ENCODE data around the gene OR11A1.
"Not testable (repeated sequence)": the region's sequence is repeated elsewhere in the genome, so short reads cannot be mapped to it uniquely, and the experiment has no call there.

Gene OR11A1

DNA sequence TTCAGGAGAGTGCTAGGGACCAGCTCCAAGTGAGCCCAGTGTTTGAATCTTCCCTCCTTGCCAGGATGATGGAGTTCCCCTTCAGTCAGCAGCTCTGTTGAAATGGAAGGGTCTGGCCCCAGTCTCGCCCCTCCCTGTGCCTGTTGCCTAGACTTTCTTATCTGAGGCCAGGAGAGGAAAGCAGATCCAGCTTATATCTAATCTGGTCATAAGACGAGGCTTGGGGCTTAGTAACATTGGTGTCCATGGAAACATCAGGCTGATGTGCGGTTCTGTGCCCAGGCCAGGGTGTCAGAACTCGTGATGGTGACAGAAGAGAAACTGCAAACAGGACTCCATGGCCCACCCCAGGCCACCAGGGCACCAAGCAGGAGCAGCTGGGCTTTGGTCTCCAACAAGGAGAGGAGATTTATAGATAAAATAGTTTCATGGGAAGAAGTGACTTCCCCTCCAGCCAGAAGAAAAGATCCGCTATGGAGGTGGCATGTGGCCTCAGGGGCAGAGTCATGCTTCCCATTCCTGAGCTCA is 21.1 kb upstream of the OR11A1 start:
- no peak for DNase-seq

GRCh38 chr6:29474996-29475395 is 18.1 kb upstream of the OR11A1 start:
- no peak for DNase-seq

- no peak for DNase-seq
Measured at GRCh38 chr6:29466241-29466640, 9.4 kb upstream of the OR11A1 start.

DNA sequence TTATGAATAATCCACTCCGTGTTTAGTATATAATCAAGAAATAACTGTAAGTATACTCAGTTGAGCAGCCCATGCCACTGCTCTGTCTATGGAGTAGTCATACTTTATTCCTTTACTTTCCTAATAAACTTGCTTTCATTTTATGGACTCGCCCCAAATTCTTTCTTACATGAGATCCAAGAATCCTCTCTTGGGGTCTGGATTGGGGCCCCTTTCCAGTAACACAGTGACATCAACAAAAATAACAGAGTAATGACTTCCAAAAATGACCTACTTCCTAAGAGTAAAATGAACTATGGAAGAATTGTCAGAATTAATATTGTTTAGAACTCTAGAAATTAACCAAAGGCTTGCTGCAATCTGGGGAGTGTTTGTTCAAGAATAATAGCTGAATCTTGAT is 8.9 kb upstream of the OR11A1 start:
- no peak for DNase-seq

DNA sequence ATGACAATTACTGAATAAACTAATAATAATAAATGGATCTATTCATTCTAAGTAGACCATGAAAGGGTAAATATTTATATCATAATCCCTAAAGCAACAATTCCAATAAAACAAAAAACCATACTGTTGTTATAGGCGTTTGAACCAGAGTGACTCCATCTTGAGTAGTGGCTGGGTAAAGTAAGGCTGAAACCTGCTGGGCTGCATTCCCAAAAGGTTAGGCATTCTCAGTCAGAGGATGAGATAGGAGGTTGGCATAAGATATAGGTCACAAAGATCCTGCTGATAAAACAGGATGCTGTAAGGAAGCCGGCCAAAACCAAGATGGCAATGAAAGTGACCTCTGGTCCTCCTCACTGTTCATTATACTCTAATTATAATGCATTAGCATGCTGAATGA is 8.4 kb upstream of the OR11A1 start:
- DNase-seq: no peak

- no peak for DNase-seq
Measured at GRCh38 chr6:29462022-29462421, 5.2 kb upstream of the OR11A1 start.

GRCh38 chr6:29461021-29461814 is 4.3 kb upstream of the OR11A1 start:
- no peak for DNase-seq

GRCh38 chr6:29451471-29452193 is 5.2 kb downstream of the OR11A1 start:
- no peak for DNase-seq

DNA sequence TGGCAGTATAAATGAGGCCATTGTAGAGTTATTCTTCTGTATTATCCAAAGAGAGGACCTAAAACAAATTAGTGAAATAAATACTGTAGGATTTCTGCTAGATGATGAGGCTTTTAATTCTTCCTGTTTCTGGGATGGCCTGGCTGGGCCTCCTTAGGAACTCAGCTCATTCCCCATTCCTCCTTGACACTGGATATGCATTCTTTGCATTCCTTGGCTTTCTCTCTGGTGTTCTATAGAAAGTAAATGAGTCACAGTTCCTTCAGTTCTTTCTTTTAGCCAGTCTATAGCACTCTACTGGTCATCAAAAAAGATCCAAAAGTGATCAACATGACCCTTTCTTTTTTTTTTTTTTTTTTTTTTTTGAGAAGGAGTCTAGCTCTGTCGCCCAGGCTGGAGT is 9.2 kb downstream of the OR11A1 start:
- DNase-seq: no peak

DNA sequence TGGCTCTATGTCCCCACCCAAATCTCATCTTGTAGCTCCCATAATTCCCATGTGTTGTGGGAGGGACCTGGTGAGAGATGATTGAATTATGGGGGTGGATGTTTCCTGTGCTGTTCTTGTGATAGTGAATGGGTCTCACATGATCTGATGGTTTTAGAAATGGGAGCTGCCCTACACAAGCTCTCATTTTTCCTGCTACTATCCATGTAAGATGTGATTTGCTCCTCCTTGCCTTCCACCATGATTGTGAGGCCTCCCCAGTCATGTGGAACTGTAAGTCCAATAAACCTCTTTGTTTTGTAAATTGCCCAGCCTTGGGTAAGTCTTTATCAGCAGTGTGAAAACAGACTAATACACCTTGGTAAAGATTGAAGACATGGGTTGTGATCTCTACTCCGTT is 12.8 kb downstream of the OR11A1 start:
- DNase-seq: not testable (repeated sequence)

- no peak for DNase-seq
Measured at GRCh38 chr6:29442719-29443118, 14.2 kb downstream of the OR11A1 start.

- no peak for DNase-seq
Measured at GRCh38 chr6:29439006-29439405, 17.9 kb downstream of the OR11A1 start, which contains the start of gene OR10C1. OR10C1 (plus strand) TSS chr6:29439306; CDS start chr6:29440016, 710 bp downstream.

DNA sequence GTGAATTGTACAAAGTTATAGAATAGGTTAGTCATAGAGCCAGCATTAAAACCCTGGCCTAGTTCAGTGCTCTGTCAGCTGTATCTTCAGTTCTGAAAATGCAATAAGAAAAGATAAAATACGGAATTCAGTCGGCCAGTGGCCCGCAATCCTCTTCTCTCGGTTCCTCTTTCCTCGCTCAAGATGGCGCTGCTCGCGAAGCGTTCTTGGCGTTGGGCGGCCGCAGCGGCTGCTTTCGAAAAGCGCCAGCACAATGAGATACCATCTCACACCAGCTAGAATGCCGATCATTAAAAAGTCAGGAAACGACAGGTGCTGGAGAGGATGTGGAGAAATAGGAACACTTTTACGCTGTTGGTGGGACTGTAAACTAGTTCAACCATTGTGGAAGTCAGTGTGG is 20.1 kb downstream of the OR11A1 start:
- DNase-seq: not testable (repeated sequence)

- DNase-seq: no peak
Measured at GRCh38 chr6:29426654-29427053, 30.2 kb downstream of the OR11A1 start.

DNA sequence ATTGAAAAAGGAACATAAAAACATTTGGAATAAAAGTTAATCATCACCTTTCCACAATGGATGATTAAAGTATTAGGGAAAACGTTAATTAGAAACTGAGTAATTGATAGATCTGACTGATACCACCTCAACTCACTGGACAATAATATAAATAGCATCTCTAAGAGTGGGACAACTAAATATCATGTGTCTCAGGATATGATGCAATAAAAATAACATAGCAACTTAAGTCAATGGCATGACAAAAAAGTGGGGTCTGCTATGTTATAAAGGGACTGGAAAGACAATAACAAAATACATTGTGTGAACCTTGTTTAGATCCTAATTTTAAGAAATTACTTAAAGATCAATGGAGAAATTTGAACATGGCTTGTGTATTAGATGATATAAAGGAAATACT is 31.8 kb downstream of the OR11A1 start:
- DNase-seq: no peak

- no peak for DNase-seq
Measured at GRCh38 chr6:29424575-29424974, 32.3 kb downstream of the OR11A1 start.

- no peak for DNase-seq
Measured at GRCh38 chr6:29424168-29424567, 32.7 kb downstream of the OR11A1 start.

GRCh38 chr6:29419516-29419915 is 37.4 kb downstream of the OR11A1 start:
- DNase-seq: no peak

DNA sequence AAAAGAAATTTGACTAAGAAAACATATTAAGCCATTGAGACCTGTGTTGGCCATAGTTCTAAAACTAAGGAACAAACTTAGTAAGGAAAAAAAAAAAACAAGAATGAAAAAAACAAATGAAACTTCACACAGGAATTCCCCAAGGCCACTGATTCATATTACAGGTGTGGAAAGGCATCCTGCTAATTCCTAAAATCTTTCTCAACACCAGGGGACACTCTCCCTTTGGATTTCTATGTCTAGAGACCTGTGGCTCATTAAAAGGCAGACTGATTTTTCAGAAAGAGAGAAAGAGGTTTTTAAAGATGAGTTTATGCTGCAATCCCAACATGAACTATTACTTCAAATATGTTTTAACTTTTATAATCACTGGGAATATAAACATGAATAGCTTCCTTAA is 42.3 kb downstream of the OR11A1 start, which contains the start of gene OR12D1:
TSS of gene OR12D1 (plus strand) at position 341 of the 400 bp plus-strand sequence.
- DNase-seq: no peak

DNA sequence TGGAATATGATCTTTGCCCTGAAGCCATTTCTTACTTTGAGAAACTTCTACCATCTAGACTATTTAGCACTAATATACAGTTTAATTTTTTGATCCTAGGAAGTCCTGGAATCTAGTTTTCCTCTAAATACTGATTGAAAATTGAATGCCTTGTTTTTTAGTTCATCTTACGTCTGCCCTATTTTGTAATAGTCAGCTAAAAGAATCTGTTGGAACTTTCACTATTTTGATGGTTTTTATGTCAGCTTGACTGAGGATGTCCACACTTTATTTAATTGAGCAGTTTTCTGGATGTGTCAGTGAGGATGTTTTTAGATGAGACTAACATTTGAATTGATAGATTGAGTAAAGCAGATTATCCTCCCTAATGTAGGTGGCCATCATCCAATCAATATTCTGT is 53.1 kb downstream of the OR11A1 start:
- DNase-seq: no peak

GRCh38 chr6:29399525-29399924 is 57.3 kb downstream of the OR11A1 start:
- DNase-seq: no peak

DNA sequence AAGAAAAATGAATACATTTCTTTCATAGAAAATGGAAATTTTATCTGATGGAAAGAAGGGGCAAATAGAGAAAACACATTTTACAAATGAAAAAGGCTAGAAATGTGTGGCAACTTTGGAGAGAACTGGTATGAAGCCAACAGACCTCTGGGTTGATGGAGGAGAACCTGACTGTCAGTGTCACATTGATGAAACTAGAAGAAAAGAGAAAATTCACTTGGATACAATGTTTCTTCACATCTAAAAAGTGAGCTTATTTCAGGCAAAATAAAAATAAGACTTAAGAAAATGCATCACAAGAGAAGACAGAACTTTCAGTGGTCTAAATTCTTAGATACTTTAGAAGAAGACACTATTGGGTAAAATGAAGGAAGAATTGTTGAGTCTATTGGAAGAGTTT is 61.5 kb downstream of the OR11A1 start, which contains the start of gene OR12D2:
TSS of gene OR12D2 (plus strand) at position 301 of the 400 bp plus-strand sequence. CDS start 1,069 bp downstream, outside the sequence.
- DNase-seq: no peak

GRCh38 chr6:29388533-29388932 is 68.3 kb downstream of the OR11A1 start:
- DNase-seq: no peak

DNA sequence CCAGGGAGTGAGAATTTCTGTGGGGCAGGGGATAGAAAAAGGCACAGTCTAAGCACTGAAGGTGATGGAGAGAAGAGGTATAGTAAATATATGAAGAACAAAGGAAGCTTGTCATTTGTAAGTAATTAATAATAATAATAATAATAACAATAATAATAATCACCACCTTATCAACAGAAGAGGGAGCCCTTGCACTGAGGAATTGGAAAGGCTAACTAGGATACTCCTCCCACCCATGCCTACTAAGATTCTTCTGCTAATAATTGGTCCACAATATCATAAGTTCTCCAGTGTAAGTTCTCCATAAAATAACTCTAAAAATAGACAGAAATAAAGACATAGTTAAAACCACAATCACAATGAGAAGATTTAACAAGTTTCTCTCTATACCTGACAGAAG is 80.9 kb downstream of the OR11A1 start:
- DNase-seq: no peak
